BJ (cell line): Measurements from ENCODE around the gene SUPT3H. TPM values are rescaled to one million over a fixed set of nuclear protein-coding genes. Genes with fewer than 3 reads are reported as not detected.
A peak's percentile ranks its signal among the peaks of the same experiment; 100 is the strongest.

Experiments used
- CTCF ChIA-PET: fragments of 350-600 bp; formaldehyde crosslinking; extraction: SDS; loops from one replicate; lab custom pipeline; 2021; ENCODE audit warnings: antibody characterized with exemption, inconsistent platforms; lab: Yijun Ruan, JAX
- POLR2A ChIA-PET: fragments of 300-600 bp; sonication (Branson Sonifier 250); formaldehyde crosslinking; extraction: SDS; loops from one replicate; lab custom pipeline; 2021; ENCODE audit warnings: antibody characterized with exemption; lab: Charles Lee
- DNase-seq: peaks from one replicate; pipeline ENCODE4 v3.0.0-alpha.2; 2011; ENCODE audit warnings: low read depth
- H3K27me3 ChIP-seq: 2 replicates; pipeline ENCODE4 v1.6.0; 2011; ENCODE audit warnings: low read length; ENCODE audit not compliant: control insufficient read depth, insufficient read depth
- H3K36me3 ChIP-seq: 2 replicates; pipeline ENCODE4 v1.5.1; 2011; ENCODE audit warnings: low read length; ENCODE audit not compliant: control insufficient read depth, insufficient read depth
- H3K4me3 ChIP-seq: 2 replicates; pipeline ENCODE4 v1.5.1; 2011; ENCODE audit warnings: low read depth, mild to moderate bottlenecking, control low read depth, low read length
- polyA plus RNA-seq: library from polyadenylated mRNA; depleted of rRNA; stranded (reverse); fragments of >200 nt; gene quantifications from 2 replicates; pipeline ENCODE4 v1.2.3, GENCODE V29; 2011
- TF ChIP-seq, protein P1 (sequence below): IDR thresholded peaks from 2 replicates; pipeline ENCODE4 v1.5.1; 2011; ENCODE audit warnings: low read depth, mild to moderate bottlenecking, control low read depth, inconsistent platforms, low read length, moderate library complexity; ENCODE audit not compliant: insufficient read depth

Gene SUPT3H
- polyA plus RNA-seq, 1 experiment = 7.8 TPM

GRCh38 chr6:45378334-45378926 lies 696 bp upstream of the SUPT3H start:
- no peaks in the 10 kb centered on the region for H3K27me3 ChIP-seq
- H3K36me3 ChIP-seq = no peaks in the 10 kb centered on the region
- CTCF ChIA-PET = interaction anchor here (0.8 to 2.1 kb wide), 6 partner anchors 12 to 724 kb away, joined by 3 to 10 read pairs (median 6); no protein-coding TSS in a partner anchor
- POLR2A ChIA-PET = interaction anchor here (0.6 to 1.1 kb wide), 4 partner anchors 208 to 718 kb away, joined by 3 read pairs; no protein-coding TSS in a partner anchor
- DNase-seq = no peak
- TF ChIP-seq, protein P1, sequence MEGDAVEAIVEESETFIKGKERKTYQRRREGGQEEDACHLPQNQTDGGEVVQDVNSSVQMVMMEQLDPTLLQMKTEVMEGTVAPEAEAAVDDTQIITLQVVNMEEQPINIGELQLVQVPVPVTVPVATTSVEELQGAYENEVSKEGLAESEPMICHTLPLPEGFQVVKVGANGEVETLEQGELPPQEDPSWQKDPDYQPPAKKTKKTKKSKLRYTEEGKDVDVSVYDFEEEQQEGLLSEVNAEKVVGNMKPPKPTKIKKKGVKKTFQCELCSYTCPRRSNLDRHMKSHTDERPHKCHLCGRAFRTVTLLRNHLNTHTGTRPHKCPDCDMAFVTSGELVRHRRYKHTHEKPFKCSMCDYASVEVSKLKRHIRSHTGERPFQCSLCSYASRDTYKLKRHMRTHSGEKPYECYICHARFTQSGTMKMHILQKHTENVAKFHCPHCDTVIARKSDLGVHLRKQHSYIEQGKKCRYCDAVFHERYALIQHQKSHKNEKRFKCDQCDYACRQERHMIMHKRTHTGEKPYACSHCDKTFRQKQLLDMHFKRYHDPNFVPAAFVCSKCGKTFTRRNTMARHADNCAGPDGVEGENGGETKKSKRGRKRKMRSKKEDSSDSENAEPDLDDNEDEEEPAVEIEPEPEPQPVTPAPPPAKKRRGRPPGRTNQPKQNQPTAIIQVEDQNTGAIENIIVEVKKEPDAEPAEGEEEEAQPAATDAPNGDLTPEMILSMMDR = no peak
- H3K4me3 ChIP-seq = peak overlapping the region; percentile 75

GRCh38 chr6:45377043-45377553 lies 636 bp downstream of the SUPT3H start:
- no peaks in the 10 kb centered on the region for H3K27me3 ChIP-seq
- no peaks in the 10 kb centered on the region for H3K36me3 ChIP-seq
- peak overlapping the region; percentile 75 for H3K4me3 ChIP-seq
- DNase-seq = no peak
- ChIA-PET POLR2A (interaction anchor here (0.6 kb wide), 1 partner anchor 45 kb away, joined by 3 read pairs; no protein-coding TSS in a partner anchor), CTCF (interaction anchor here (1.3 to 2.1 kb wide), 4 partner anchors 11 to 721 kb away, joined by 4 to 10 read pairs (median 7); no protein-coding TSS in a partner anchor)
- TF ChIP-seq, protein P1 = no peak

DNA sequence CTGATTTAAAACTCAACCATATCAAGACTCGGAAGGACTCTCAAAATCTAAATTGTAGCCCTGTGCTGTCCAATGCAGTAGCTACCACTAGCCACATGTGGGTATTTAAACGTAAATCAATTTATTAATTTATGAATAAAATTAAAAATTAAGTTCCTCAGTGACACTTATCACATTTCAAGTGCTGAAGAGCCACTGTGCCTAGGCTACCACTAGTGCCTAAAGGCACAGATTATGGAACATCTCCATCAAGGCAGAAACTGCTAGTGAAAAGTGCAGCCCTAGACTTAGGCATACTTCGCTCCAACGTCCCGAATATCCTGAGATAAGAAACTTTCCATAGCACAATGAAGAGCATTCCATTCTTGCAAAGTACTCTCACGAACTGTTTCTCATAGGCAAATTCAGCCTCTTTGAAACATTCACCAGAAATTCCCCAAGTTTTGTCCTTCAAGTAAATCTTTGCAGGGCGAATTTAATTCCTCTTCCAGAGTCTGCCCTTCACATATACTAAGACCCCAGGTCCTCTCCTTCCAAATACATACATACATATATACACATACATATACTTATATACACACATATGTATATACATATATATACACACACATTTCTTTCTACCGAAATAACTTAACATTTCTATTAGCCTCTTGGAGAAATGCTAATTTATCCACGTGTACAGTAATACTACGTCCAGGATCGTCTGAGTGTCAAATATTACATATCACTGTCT lies 1.3 kb downstream of the SUPT3H start:
- ChIA-PET POLR2A (interaction anchor here (0.6 kb wide), 1 partner anchor 44 kb away, joined by 3 read pairs; no protein-coding TSS in a partner anchor), CTCF (interaction anchor here (0.7 to 1.9 kb wide), 6 partner anchors 18 to 777 kb away, joined by 3 to 7 read pairs (median 4); no protein-coding TSS in a partner anchor)
- no peak for DNase-seq
- H3K4me3 ChIP-seq = peak overlapping the region; percentile 75
- H3K36me3 ChIP-seq = no peaks in the 10 kb centered on the region
- TF ChIP-seq, protein P1 = no peak
- H3K27me3 ChIP-seq = no peaks in the 10 kb centered on the region

DNA sequence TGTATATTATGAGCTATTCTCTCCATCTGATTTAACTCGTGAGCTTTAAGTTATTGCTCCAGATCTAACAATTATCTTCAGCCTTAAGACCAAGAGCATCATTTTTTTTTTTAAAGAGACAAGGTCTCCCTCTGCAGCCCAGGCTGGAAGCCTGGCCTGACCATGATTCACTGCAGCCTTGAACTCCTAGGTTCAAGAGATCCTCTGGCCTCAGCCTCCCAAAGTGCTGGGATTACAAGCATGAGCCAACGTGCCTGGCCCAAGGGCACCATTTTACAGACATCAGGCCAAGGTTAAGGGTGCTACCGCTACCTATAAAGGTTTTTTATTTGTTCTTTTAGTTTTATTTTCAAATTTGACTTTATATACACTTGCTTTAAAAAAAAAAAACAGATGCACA lies 2.3 kb downstream of the SUPT3H start:
- no peak overlapping the region for H3K4me3 ChIP-seq
- ChIA-PET POLR2A (interaction anchor here (0.6 kb wide), 1 partner anchor 900 kb away, joined by 4 read pairs; no protein-coding TSS in a partner anchor), CTCF (interaction anchor here (0.7 to 1.6 kb wide), 5 partner anchors 19 to 776 kb away, joined by 3 to 5 read pairs (median 3); no protein-coding TSS in a partner anchor)
- H3K36me3 ChIP-seq = no peaks in the 10 kb centered on the region
- no peak for DNase-seq
- H3K27me3 ChIP-seq = no peaks in the 10 kb centered on the region
- TF ChIP-seq, protein P1 = no peak
